NCI-H146 (cell line): ENCODE results near the gene IGSF21.
"Not testable (repeated sequence)": the region's sequence is repeated elsewhere in the genome, so short reads cannot be mapped to it uniquely, and the experiment has no call there.

ENCODE experiments used
- DNase-seq: peaks from one replicate; lab custom pipeline; 2025; lab: John Stamatoyannopoulos, UW

IGSF21 gene

DNA sequence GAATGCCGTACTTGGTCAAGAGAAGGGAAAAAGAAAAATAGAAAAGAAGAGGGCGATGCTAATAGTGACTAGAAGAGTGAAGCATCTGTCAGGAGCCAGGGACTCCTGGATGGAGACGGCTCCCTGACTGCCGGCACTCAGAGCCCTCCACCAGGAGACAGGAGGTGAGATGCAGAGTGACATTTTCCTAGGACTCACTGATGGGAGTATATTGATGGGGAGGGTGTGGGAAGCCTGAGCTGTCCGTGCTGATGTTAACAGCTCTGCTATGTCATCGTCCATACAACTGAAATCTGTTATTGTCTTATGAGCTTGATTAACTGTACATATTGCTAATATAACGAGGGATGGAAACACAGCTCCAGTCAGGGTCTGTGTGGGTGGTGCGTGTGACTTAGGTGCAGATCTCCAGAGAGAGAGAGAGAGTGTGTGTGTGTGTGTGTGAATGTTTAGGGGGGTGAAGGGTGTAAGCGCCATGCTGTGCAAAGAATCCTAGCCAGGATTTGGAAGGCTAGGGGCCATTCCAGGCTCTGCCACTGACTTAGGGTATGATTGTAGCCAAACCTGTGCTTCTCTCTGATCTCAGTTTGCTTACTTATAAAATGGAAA, 250.1 kb downstream of the IGSF21 start:
- DNase-seq: no peak

DNA sequence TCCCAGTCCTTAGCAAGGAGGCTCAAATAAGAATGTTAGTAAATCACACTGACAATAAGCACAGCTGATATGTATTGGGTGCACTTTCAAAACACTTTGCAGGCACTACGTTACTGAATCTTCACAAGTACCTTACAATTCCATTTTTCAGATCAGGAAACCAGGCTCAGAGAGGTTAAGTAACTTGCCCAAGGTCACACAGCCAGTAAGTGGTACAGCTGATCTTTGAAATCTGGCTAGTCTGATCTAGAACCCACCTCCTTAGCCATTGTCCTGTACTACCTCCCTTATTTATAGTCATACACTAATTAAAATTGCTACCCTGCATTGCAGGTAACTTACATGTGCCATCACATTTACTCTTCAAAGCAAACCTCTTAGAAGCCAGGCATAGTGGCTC, 251.0 kb downstream of the IGSF21 start:
- DNase-seq: no peak

DNA sequence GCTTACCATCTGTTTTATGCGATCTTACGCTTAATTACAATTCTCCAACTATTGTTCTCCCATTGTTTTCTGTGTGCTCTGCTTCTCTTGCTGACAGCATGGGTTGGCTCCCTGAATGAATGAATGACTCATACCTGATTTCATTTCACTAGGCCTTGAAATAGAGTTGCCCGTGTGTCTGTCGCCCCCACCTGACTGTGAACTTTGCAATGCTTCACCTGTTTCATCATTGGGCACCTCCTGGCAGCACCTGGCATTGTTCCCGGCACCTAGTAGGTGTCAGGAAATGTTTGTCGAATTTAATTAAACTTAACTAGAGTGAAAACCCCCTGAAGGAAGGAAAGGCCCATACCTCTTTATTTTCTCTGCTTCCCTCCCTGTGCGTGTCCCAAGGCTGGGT, 252.7 kb downstream of the IGSF21 start:
- DNase-seq: no peak

DNA sequence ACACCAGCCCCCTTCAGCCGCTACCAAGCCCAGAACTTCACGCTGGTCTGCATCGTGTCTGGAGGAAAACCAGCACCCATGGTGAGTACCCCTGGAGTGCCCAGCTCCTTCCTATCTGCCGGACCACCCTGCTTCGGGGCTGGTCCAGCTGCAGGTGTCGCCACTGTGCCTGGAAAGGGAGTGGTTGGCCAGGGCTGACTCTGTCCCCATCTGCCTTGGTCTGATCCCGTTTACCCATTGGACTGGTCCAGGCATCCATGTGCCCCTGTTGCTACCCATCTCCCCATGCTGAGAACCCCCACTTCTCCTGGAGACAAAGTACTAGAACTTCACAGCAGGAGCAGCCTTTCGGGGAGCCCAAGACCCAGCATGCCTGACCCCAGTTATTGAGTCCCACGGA, 254.6 kb downstream of the IGSF21 start:
- no peak for DNase-seq

DNA sequence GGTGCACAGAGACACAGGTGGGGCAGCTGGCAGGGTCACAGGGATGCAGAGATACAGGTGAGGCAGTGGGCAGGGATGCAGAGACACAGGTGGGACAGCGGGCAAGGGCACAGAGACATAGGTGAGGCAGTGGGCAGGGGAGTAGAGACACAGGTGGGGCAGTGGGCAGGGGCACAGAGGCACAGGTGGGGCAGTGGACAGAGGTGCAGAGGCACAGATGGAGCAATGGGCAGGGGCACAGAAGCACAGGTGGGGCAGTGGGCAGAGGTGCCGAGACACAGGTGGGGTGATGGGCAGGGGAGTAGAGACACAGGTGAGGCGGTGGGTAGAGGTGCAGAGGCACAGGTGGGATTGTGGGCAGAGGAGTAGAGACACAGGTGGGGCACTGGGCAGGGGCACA, 255.8 kb downstream of the IGSF21 start:
- no peak for DNase-seq

DNA sequence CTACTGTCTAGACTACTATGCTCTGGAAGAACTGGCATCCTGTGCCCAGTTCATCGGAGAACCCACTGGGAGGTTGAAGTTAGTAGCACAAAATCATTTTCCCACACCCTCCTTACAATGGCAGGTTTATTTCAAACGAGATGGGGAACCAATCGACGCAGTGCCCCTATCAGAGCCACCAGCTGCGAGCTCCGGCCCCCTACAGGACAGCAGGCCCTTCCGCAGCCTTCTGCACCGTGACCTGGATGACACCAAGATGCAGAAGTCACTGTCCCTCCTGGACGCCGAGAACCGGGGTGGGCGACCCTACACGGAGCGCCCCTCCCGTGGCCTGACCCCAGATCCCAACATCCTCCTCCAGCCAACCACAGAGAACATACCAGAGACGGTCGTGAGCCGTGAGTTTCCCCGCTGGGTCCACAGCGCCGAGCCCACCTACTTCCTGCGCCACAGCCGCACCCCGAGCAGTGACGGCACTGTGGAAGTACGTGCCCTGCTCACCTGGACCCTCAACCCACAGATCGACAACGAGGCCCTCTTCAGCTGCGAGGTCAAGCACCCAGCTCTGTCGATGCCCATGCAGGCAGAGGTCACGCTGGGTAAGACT, 257.6 kb downstream of the IGSF21 start:
- no peak for DNase-seq

DNA sequence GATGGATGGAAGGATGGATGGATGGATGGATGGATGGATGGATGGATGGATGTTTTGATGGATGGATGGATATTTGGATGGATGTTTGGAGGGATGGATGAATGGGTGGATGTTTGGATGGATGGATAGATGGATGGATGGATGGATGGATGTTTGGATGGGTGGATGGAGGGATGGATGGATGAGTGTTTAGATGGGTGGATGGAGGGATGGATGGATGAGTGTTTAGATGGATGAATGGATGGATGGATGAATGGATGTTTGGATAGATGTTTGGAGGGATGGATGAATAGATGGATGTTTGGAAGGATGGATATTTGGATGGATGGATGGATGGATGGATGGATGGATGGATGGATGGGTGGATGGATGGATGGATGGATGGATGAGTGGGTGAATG, 264.9 kb downstream of the IGSF21 start:
- not testable (repeated sequence) for DNase-seq

DNA sequence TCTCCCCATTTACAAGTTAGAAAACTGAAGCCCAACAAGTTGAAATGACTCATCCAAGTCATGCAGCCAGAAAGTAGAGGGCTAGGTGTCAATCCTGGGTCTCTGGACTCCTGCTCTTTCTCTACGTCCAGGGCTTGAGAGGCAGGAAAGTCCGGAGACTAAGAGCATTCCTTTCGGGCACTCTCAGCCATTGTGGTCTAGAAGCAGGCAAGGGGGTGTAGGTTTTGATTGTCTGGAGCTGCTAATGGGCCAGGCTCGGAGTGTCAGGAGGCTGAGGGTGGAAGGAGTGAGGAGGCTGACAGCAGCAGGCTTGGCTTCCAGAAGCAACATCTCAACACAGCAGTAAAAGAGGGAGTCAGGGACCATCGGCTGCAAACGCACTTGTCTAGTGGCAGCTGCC, 265.6 kb downstream of the IGSF21 start:
- DNase-seq: no peak

DNA sequence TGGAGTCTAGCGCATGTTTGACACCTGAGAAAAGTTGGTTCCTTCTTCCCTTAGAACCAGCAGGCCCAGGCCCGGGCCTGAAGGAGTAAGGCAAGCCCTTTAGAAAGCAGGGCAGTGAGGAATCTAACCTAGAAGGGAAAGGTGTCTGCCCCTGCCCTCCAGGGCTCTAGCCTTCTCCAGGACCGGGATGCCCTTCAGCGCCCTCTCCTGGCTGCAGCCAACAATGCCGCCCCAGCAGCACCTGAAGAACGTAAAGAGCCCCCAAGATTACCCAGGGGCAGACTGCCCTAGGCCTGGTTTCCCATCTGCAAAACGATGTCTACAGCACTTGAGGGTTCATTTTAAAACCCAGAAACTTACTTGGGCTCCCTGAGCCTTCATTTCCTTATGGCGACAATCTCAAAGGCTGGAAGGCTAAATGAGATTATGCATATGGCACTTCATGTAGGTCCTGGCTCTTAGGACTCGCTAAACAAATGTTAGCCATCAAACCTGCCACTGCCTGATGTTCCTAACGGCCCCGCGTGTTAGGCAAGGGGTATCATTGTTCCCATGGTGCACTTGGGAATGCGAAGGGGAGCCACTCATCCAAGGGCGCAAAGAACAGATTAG, 266.4 kb downstream of the IGSF21 start:
- no peak for DNase-seq

DNA sequence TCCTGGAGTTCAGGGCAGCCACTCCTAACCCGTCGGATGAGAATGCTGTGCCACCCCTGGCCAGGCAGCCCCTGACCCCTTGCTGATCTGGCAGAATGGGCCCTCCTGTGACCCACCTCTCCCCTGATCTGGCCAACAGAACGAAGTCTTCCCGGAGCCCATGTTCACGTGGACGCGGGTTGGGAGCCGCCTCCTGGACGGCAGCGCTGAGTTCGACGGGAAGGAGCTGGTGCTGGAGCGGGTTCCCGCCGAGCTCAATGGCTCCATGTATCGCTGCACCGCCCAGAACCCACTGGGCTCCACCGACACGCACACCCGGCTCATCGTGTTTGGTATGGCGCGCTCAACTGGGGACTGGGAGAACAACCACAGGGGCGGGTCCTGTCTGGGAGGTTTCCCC, 269.1 kb downstream of the IGSF21 start:
- no peak for DNase-seq

DNA sequence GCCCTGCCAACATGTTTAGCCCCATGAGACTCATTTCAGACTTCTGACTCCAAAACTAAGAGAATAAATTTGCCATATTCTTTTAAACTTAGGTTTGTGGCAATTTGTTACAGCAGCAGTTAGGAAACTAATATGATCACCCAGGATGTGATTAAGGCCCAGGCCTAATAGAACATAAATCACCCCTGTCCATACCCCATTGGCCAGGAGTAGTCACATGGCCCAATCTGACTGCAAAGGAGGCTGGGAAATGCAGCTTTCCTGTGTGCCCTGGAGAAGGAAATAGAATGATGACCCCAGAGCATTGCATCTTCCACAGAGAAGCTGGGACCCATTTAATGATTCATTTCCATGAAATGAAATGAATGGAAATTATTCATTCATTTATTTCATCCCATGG, 272.7 kb downstream of the IGSF21 start:
- DNase-seq: no peak

DNA sequence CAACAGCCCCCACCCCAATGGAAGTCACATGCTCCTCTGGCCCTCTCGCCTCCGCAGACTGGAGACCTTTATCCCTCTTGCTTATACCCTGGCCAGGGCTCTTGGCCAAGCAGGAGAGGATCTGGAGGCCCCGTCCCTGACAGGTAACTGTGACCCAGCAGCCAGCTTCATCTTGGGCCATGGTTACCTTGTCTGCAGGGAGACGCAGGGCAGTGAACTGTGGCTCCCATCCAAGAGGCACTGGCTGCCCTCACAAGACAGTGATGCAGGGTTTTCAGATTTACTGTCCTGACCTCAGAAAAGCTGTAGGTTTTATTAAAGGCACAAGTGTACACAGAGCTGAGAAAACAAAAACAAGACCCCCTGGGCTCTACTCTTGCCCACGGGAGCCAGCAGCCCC, 276.5 kb downstream of the IGSF21 start:
- no peak for DNase-seq

DNA sequence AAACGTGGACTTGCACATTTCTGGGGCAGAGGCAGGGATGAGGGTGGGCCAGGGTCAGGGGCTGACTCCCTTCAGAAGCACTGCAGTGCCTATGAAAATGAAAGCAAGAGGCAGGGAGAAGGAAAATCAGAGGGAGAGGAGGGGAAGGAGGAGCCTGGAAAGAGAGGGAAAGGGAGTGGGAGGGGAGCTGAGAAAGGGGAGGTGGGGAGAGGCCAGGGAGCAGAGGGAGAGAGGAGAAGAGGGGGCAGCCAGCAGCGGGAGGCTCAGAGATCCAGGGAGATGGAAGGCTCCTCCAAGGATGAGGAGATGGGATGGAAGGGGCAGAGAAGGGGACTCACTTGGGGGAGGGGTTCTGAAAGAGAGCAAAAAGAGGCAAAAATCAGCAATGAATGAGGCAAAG, 276.9 kb downstream of the IGSF21 start:
- DNase-seq: no peak

DNA sequence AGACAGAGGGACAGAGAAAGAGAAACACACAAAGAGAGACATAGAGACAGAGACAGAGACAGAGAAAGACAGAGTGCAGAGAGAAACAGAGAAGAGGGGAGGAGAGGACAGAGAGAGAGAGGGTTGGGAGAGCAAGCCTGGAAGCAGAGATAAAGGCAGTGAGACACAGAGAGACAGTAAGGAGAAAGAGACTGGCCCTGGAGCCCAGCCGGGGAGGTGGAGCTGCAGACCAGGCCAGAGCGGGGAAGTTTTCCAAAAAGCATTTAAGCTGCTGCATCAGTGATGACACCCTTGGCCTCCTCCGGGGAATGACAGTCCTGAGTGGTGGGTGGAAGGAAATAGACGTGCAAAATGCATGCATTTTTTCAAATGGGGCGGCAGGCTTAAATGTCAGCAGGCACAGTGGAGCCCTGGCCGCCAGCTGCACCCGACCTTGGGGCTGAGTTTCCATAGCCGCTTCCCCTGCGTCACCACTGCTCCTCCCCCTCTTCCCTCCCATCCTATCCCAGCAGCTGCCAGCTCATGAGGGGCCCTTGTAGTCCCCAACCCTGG, 277.7 kb downstream of the IGSF21 start:
- no peak for DNase-seq

DNA sequence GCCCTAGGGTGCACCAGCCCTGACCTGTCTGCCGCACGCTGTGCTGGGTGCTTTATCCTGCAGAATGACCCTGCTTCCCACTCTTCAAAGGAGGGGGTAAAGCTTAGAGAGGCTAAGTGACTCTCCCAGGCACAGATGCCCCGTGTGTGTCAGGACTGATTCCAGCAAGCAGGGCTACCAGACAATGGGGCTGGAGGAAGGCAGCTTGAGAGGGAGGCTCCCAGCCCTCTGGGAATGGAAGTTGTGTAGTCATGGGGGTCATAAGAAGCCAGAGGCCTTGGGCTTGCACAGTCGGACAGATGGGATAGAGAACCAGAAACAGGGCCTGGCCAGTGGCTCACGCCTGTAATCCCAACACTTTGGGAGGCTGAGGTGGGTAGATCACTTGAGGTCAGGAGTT, 279.0 kb downstream of the IGSF21 start:
- no peak for DNase-seq

DNA sequence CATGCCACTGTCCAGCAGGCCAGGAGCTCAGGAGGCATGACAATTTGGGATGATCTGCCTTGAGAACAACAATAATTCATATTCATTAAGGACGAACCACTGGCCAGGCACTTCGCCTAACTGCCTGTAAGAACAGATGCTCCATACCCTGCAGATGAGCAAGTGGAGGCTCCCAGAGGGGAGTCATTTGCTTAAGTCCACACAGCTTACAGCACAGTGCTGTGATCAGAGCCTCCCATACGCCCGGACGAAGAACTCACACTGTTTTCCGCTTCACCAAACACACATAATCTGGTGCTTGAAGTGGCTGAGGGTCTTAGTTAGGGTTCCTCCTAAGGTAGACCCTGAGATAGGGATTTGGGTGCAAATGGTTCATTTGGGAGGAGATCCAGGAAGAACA, 279.7 kb downstream of the IGSF21 start:
- DNase-seq: no peak

DNA sequence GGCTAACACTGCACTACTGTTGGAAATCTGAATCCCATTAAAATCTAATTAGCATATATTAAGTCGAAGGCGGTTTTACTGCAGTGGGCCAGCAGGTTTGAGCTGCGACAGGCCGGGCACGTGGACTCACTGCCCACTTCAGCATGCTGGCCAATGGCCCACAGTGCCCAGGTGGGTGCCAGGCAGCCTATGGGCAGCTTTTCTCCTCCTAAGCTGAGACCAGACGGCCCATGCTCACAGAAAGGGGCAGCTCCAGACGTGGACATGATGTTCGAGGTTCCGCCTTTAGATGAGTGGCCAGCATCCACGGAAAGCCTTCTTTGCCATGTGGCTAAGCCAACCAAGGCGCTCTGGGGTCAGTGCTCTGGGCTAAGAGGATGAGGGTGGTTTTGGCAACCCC, 283.4 kb downstream of the IGSF21 start:
- DNase-seq: no peak

DNA sequence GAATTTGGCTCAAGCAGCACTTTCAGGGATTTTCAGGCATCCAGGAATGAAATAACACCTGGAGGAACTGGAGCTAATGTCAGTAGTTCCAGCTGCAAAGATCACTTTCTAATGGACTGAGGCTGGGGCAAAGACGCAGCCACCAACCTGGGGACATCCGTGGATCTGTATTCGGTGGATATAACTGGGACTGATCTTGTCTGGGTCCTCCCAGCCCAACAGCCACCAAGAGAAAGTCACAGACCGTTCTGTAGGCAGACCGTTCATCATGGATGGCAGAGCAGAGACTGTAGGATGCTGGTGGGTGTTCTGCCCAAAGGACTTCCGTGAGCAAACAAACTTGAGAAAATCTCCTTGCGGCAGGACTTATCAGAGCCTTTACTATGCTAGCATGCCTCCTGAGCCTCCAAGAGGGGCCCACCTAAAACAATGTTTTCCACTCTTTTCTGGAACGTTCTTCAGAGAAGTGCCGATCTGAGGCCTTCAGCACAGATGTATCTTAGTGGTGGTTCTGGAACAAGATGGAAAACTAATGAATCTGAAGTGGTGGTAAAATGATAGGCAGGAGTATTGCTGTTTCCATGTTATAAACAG, 287.1 kb downstream of the IGSF21 start:
- no peak for DNase-seq

DNA sequence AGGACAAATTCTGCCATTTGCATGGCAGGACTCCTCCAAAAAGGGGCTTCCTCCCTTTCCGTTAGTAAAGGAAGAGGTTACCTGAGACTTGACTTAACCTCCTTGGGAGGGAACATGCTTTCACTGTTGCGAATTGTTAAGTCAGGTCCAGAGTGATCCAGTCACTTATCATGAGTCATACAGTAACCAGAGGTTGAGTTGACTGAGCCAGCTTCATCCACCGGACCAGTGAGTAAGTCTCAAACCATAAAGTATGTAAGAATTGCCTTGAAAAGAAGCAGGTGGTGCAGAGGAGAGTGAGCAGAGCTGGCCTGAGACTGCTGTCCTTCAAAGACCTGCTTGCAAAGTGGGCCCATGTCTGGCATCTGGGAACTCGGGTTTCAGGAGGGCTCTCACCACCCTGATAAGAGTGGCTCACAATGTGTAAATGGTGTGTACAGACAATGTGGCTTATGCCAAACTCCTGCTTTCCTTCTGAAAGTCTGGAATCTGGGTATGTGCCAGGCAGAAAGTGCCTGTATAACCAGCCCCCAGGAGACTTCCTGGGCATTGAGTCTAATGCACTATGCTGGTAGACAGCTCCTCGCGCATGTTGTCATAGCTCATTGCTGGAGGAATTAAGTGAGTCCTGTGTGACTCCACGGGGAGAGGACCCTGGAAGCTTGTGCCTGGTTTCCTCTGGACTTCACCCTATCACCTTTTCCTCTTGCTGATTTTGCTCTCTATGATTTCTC, 288.8 kb downstream of the IGSF21 start:
- DNase-seq: no peak

DNA sequence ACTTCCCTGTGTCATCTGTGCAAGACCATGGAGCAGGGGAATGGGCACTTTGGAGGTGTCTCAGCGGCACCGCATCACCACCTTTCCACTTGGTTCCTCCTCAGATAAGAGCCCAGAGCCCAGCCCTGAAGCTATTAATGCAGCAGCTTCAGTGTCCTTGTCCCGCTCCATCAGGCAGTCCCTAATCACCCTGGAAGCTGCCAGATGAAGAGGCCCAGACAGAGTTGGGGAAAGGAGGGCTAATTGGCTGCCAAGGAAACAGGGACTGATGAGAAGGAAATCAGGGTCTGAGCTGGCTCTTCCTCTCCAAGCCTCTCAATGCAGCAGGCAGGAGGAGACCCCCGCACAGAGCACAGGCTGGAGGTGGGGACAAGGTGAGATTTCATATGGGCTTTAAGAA, 290.0 kb downstream of the IGSF21 start:
- DNase-seq: no peak

DNA sequence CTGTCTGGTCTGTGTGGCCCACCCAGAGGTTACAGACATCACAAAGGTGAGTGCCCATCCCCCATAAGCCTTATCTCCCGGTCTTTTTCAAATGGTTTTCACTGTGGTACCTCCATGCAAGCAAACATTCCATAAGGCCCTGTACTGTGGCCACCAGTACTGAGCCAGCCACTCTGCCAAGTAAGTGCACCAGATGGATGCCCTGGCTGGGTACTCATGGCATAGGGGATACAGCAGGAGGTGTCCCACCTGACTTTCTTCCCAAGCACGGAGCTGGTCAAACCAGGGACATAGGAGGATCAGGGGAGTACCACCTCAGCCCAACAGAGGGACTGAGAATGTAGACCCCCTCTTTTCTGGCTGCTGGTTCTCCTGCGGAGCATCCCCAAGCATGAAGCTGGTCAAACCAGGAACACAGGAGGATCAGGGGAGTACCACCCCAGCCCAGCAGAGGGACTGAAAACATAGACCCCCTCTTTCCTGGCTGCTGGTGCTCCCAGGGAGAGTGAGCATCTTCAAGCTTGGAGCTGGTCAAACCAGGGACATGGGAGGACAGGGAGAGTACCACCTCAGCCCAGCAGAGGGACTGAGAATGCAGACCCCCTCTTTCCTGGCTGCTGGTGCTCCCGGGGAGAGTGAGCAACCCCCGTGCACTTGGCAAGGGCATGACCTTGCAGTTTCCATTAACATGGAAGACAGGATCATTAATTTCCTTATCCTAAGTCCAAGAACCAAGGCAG, 291.4 kb downstream of the IGSF21 start:
- DNase-seq: no peak
